ENCODE data around the gene NCKIPSD.
"Not testable (repeated sequence)": the region's sequence is repeated elsewhere in the genome, so short reads cannot be mapped to it uniquely, and the experiment has no call there.

NCKIPSD gene

DNA sequence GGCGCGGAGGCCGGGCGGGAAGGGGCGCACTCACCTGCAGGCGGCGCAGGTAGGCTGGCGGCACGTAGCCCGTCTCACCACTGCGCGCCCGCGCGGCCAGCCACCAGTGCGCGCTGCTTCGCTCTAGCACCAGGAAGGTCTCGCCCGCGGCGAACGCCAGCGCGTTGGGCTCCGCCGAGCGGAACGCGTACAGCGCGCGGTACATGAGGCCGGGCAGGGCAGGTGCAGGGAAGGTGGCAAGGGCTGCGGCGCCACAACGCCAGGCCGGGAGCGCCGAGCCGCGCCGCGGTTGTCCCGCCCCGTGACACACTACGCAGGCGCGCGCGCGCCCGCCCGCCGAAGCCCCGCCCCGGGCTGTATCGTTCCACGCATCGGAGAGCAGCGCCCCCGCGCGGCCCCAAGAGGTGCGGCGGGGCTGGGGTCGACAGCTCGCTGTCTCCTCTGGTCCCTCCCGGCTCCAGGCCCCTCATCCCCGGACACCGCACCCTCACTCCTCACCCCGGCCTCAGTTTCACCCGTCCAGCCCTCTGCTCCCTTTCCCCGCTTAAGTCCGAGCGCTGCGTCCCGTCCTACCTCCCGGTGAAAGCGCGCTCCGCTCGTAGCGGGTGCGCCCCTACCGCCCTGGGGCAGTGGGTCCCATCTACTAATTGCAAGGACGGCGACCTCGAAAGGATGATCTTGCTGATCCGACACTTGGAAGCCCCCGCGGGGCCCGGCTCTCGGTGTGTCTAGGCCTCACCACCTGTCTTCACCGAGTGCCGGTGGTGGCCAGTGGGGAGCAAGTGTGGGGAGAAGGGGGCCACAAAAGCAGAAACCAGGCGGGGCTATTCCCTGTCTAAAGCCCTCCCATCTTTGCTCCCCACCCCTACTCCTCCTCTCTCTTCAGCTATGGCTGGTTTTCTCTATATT, at the start of gene NCKIPSD:
Gene NCKIPSD (minus strand): TSS at position 313 of the 909 bp plus-strand sequence. CDS start 108 bp downstream, at position 205.
- peak; percentile 99 for DNase-seq (ENCODE audit: low spot score)

DNA sequence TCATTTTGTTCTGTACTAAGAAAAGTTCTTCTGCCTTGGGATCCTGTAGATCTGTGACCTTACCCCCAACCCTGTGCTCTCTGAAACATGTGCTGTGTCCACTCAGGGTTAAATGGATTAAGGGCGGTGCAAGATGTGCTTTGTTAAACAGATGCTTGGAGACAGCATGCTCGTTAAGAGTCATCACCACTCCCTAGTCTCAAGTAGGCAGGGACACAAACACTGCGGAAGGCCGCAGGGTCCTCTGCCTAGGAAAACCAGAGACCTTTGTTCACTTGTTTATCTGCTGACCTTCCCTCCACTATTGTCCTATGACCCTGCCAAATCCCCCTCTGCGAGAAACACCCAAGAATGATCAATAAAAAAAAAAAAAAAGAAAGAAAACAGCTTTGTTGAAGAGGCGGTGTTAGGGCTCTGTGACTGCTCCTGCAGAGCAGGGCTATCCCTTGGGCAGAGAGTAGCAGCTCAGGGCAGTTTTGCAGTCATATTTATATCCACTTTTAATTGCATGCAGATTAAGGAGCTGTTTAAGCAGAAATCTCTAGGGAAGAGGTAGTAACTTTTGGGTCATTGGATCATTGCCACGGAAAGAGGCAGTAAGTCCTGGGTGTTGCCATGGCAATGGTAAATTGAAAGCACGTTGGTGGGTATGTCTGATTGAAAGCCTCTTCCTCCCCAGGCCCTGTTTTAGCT, 49.5 kb upstream of the NCKIPSD start:
- peak; percentile 50 for DNase-seq (ENCODE audit: low spot score)

DNA sequence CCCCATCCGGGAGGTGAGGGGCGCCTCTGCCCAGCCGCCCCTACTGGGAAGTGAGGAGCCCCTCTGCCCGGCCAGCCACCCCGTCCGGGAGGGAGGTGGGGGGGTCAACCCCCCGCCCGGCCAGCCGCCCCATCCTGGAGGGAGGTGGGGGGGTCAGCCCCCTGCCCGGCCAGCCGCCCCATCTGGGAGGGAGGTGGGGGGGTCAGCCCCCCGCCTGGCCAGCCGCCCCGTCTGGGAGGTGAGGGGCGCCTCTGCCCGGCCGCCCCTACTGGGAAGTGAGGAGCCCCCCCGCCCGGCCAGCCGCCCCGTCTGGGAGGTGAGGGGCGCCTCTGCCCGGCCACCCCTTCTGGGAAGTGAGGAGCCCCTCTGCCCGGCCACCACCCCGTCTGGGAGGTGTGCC, 48.8 kb upstream of the NCKIPSD start:
- not testable (repeated sequence) for DNase-seq (ENCODE audit: low spot score)

DNA sequence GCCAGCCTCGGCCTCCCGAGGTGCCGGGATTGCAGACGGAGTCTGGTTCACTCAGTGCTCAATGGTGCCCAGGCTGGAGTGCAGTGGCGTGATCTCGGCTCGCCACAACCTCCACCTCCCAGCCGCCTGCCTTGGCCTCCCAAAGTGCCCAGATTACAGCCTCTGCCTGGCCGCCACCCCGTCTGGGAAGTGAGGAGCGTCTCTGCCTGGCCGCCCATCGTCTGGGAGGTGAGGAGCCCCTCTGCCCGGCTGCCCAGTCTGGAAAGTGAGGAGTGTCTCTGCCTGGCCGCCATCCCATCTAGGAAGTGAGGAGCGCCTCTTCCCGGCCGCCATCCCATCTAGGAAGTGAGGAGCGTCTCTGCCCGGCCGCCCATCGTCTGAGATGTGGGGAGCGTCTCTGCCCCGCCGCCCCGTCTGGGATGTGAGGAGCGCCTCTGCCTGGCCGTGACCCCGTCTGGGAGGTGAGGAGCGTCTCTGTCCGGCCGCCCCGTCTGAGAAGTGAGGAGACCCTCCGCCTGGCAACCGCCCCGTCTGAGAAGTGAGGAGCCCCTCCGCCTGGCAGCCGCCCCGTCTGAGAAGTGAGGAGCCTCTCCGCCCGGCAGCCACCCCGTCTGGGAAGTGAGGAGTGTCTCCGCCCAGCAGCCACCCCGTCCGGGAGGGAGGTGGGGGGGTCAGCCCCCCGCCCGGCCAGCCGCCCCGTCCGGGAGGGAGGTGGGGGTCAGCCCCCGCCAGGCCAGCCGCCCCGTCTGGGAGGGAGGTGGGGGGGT, 48.2 kb upstream of the NCKIPSD start:
- not testable (repeated sequence) for DNase-seq (ENCODE audit: low spot score)

DNA sequence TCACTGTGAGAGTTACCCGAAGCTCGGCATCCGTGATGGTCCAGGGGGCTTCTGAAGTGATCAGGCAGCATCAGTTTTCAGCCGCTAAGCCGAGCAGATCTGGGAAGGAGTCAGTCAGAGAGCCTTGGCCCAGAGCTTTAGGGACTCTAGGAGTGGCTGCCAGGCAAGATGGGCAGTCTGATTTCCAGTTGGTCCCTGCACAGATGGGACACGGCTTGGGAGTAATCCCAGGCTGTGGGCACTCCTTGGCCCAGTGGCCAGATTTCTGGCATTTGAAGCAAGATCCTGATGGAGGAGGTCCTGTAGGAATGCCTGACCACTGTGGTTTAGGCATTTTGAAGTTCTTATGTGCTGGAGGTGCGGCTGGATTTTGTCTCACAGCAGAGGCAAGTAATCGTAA, 41.8 kb upstream of the NCKIPSD start:
- DNase-seq (ENCODE audit: low spot score): no peak

DNA sequence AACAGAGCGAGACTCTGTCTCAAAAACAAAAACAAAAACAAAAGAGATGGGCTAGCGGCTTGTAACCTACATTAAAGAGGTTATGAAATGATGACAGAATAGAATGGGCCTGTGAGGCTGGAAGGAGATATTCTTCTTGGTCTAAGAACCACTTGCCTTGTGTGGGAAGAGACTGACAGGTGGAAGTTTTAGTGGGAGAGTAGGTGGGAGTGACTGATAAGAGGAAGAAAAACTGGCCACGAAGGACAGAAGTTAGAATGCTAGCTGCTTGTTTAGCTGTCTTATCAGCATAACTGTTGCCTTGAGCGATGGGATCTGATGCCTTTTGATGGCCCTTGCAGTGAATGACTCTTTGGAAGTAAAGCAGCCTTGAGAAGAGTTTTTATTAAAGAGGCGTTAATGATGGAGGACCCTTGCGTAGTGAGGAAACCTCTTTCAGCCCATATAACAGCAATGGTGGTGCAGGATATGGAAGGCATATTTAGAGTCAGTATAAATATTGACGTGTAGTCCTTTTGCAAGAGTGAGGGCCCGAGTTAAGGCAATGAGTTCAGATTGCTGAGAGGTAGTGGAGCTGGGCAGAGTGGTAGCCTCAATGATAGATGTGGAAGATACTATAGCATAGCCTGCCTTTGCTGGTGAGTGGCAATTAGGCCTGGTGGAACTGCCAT, 39.6 kb upstream of the NCKIPSD start:
- not testable (repeated sequence) for DNase-seq (ENCODE audit: low spot score)

DNA sequence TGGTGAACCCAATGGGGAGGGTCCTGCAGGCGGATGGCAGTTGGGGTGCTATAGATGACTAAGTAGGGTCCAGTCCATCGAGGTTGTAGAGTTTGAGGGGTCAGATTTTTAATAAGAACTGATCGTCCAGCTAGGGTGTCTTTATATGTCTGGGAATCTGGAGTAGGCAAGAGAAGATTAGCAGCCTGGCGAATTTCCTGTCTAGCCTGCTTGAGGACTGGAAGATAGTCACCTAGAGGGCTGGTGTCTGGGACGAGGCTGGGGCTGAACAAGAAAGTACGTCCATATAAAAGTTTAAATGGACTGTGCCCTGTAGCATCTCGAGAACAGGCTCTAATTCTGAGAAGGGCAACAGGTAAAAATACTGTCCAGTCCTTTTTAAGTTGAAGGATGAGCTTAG, 38.0 kb upstream of the NCKIPSD start:
- DNase-seq (ENCODE audit: low spot score): no peak

DNA sequence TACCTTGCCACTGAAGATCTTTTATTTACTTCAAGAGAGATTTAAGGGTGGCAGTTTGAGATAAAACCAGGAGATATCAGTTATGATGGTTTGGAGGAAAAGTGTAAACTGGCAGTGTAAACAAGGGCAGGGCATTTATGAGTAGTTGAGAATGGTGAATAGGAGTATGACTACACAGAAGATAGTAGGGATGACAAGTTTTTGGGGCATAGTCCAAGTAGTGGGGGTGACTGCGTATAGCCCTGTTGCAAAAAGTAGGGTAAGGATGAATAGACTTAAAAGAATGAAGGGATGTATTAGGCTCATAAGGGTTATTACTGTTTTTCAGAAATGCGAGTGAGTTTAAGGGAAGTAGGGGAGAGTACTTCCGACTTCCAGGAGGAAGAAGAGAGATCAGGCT, 37.6 kb upstream of the NCKIPSD start:
- not testable (repeated sequence) for DNase-seq (ENCODE audit: low spot score)

DNA sequence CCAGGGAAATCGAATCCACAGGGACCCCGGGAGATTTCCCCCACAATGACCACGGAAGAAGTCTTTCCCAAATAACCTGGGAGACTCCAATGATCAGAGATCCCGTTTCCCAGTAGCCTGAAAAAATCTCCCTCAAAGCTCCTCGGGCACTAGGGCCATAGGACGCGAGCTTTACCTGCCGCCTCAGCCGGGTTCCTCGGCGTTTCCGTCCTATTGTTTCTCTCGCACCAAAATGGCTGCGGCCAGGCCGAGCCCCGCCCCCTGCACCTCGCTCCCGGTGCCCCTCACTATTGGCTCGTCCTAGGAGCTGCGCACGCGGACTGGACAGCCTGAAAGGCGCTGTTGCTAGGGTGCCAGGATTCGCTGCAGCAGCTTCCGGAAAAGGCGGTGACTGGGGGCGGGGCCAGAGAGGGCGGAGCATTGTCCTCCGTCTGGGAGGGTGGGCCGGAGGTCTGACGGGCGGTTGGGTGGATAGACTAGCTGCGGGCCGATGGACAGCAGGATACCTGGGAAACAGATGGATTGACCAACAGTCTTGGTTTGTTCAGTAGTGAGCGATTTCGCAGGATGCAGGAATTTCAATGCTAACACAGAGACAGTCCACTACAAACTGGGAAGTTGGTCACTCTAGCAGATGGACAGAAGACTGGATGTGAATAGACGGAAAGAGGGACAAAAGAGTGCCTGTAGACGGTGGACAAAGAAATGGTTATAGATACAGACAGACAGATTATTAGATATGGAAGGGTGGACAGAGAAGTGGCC, 31.4 kb upstream of the NCKIPSD start, which contains the start of gene IP6K2:
Gene IP6K2 (minus strand): TSS at position 240 of the 765 bp plus-strand sequence. CDS start 21,930 bp downstream, outside the sequence.
- peak; percentile 98 for DNase-seq (ENCODE audit: low spot score)

DNA sequence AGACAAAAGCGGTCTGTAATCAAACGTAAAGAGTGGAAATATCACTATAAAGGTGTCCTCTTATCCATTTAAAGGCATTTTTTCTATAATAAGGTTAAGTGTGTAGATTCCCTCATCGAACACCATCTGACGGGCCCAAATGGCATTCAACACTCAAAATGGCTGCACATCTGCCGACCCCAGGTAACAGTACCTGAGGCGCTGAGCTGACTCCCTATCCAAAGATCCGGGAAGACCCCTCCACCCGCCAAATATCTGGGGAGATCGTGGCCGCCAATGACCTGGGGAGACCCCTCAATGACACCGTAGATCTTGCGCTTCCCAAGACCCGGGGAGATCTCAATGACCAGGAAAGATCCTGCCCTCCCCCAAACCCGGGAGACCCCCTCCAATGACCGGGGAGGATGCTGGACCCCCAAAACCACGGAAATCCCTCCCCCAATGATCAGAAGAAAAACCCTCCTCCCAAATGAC, 30.8 kb upstream of the NCKIPSD start:
- no peak for DNase-seq (ENCODE audit: low spot score)

DNA sequence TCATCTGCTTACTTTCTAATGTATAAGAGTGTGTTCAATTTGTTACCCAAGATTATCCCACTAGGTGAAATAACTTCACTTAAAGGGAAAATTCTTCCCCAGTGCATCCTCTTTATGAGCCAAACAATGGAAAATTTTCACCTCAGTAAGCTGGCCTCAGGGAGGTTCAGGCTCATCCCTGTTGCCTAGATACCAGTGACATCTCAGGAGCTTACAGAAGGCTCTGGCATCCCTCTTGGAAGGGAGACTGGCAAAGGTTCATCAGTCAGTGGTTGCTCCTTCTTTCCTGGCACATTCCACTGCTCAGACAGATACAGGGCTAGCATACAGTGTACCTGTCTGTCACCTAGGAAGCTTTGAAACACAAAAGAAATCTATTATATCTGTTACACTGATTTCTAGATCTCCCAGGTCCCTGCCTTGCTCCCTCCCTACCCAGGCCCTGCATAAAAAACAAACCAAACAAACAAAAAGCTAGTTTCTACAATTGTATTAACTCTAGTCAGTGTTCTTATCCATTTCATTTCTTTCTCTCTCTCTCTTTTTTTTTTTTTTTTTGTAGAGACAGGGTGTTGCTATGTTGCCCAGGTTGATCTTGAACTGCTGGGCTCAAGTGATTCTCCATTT, 29.6 kb upstream of the NCKIPSD start:
- DNase-seq (ENCODE audit: low spot score): peak; percentile 62

DNA sequence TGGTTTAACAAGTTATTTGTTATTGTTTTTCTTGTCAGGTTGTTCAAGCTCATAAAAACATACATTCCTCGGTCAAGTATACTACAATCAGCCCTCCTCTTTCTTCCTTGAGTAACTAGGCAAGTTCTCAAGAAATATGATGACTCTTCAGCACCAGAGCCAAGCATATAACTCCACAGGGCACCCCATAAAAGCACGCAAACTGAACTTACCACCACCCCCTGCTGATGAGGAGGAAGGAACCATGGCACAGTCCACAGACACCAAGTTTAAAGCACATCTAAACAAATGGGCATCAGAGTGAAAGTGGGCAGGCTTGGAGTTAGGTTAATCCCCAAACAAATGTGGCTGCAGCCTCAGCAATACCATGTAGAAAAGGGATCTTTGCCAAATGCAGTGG, 26.0 kb upstream of the NCKIPSD start:
- DNase-seq (ENCODE audit: low spot score): peak; percentile 38

DNA sequence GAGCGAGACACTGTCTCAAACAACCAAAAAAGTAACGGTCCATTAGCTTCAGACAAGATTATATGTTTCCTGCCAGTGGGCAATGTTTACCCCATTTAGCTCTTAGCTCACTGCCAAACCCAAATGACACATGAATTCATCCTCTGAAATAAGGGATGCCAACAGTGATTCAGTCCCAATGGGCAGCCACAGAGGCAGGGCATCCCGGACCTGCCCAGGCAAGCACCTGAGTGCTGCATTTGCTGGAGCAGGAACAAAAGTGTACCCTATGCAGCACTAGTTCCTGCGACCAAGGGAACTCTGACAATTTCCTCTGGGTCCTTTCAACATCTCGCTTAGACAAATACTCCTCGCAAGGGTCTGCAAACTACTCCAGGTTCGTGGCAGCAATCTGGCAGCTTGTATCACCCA, 23.3 kb upstream of the NCKIPSD start:
- DNase-seq (ENCODE audit: low spot score): no peak

DNA sequence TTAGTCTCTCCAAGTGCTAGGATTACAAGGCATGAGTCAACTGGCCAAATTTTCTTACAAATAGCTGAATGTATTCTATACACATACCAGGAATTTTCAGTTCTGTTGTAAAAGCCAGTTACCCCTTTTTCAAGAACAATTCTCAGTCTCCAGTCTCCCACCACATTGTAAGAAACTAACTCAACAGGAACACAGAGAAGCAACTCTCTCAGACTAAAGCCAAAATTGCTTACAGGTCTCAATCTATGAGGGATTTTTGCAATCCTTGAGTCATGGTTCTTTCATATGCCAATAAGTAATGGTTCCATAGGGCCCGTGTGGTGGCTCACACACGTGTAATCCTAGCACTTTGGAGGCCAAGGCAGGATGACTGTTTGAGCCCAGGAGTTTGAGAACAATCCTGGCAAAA, 22.8 kb upstream of the NCKIPSD start:
- no peak for DNase-seq (ENCODE audit: low spot score)

DNA sequence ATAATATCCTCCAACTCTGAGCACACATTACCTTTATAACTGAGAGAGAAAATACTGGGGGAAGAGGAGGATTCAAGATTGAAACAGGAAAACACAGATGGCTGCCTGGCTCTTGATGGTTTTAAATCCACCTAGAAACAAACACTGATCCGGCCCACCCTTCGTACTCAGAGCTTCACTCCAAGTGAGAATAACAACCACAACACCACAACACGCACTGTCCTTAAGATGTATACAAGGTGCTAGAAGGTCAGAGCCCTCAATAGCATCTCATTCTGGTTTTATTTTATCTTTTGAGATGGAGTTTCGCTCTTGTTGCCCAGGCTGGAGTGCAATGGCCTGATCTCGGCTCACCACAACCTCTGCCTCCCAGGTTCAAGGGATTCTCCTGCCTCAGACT, 21.4 kb upstream of the NCKIPSD start:
- no peak for DNase-seq (ENCODE audit: low spot score)

DNA sequence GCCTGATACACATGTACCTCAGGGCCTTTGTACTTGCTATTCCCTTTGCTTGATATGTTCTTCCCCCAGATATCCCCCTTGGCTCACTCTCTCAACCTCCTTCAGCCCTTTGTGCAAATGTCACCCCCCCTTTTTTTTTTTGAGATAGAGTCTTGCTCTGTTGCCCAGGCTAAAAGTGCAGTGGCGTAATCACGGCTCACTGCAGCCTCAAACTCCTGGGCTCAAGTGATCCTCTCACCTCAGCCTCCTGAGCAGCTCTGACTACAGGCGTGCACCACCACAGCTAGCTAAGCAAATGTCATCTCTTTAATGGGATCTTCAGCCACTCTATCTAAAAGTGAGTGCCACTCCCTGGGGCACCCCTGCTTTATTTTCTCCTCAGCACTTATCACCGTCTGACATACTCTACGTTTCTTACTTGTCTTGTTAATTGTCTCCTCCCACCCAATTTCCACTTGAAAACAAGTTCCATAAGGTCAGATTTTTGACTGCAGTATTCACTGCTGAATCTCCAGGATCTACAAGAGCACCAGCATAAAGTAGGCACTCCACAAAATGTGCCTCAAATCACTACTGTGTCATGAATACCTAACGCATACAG, 16.7 kb upstream of the NCKIPSD start:
- no peak for DNase-seq (ENCODE audit: low spot score)

DNA sequence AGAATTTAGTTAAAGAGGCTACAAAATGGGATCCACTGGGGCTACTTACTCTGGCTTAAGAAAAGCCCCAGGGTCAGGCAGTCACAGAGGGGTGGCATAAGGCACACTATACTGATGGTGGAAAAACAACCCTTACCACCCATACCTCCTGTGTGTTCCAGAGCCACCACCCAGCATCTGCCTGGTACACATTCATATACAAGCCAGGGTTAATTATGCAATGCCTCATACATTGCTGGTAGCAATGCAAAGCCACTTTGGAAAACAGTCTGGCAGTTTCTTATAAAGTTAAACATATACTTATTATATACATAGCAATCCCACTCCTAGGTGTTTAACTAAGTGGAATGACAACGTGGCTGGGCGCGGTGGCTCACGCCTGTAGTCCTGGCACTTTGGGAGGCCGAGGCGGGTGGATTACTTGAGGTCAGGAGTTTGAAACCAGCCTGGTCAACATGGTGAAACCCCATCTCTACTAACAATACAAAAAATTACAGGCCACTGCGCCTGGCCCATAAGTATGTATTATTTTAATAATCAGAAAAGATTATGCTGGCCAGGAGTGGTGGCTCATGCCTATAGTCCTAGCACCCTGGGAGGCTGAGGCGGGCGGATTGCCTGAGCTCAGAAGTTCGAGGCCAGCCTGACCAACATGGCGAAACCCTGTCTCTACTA, 15.2 kb upstream of the NCKIPSD start:
- DNase-seq (ENCODE audit: low spot score): no peak

DNA sequence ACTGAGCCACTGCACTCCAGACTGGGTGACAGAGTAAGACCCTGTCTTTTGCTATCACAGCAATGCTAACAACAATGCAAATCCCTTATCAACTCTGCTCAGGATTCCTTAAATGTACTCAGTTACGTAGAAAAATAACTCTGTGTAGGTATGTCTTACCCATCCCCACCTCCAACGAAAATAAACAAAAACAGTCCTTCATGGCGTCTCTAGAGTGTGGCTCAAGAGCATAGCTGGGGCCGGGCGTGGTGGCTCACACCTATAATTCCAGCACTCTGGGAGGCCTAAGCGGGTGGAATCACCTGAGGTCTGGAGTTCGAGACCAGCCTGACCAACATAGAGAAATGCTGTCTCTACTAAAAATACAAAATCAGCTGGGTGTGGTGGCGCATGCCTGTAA, 13.2 kb upstream of the NCKIPSD start:
- no peak for DNase-seq (ENCODE audit: low spot score)

DNA sequence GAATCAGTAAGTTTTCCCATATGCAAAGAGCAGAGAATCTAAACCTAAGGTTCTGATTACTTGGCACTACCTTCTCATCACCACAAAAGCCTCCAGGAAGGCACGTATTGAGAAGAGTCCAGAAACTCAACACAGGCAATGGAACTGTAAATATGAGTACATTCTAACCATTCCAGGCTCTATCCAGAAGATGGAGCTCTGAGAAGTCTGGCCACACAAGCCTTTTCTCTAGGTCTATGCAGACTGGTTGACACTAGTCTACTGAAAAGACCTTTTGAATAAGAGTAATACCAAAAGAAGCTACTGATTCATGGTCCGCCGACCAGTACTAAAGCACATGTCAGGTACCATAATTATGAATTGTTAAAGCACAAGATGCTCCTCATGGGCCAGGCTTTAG, 12.2 kb upstream of the NCKIPSD start:
- no peak for DNase-seq (ENCODE audit: low spot score)
